B cell (primary cell): ENCODE measurements around the gene HLA-DQB1. TPM values are rescaled to one million over a fixed set of nuclear protein-coding genes. Genes with fewer than 3 reads are reported as not detected.

Source experiments
- ATAC-seq: fragments of 200-7000 bp; cut with Tn5 transposase; one replicate; pipeline ENCODE4 v1.10.0; 2021; ENCODE audit warnings: low read depth, mild to moderate bottlenecking, moderate number of reproducible peaks, moderate library complexity
- CTCF ChIA-PET: fragments of 350-600 bp; sonication (Branson Sonifier 250); formaldehyde crosslinking; loops from one replicate; lab custom pipeline; 2021; ENCODE audit warnings: antibody characterized with exemption, inconsistent platforms; lab: Charles Lee
- POLR2A ChIA-PET: fragments of 350-600 bp; sonication (Branson Sonifier 250); formaldehyde crosslinking; loops from one replicate; lab custom pipeline; 2021; ENCODE audit warnings: antibody characterized with exemption; lab: Charles Lee
- DNase-seq: peaks from one replicate; pipeline ENCODE4 v3.0.0; 2013
- H2AFZ ChIP-seq: 2 replicates; pipeline ENCODE4 v1.6.1; 2012; ENCODE audit warnings: mild to moderate bottlenecking, low read depth, low read length; ENCODE audit not compliant: insufficient read depth, poor library complexity, severe bottlenecking
- H3K27ac ChIP-seq, 2 donors: 1 replicate in 1 of 2; 2 replicates in 1 of 2; pipeline ENCODE4 v1.5.1; 2012 to 2013; ENCODE audit warnings: low read length in 2 of 2, mild to moderate bottlenecking in 2 of 2, moderate library complexity in 1 of 2
- H3K27me3 ChIP-seq, 4 experiments: fragments of 200-600 bp in 1 of 4; sonication (generic) in 1 of 4; replicated peaks in 1 of 4; 1 replicate in 2 of 4; 2 replicates in 2 of 4; pipeline versions ENCODE4 v1.6.1 to v1.7.0; 2013 to 2016; ENCODE audit warnings: low read length in 3 of 4, mild to moderate bottlenecking in 2 of 4, mixed read lengths in 1 of 4, moderate library complexity in 1 of 4; ENCODE audit not compliant: insufficient read depth in 4 of 4, control insufficient read depth in 3 of 4; ENCODE audit errors: control extremely low read depth in 1 of 4
- H3K36me3 ChIP-seq, 2 experiments: replicated peaks in 1 of 2; 1 replicate in 1 of 2; 2 replicates in 1 of 2; pipeline versions ENCODE4 v1.6.1 to v1.7.1; 2013; ENCODE audit warnings: low read length in 1 of 2; ENCODE audit not compliant: insufficient read depth in 2 of 2, control insufficient read depth in 1 of 2; ENCODE audit errors: control extremely low read depth in 1 of 2, extremely low read depth in 1 of 2
- H3K4me1 ChIP-seq, 2 donors: fragments of 200-600 bp in 1 of 2; sonication (generic) in 1 of 2; 1 replicate in 1 of 2; 2 replicates in 1 of 2; pipeline versions ENCODE4 v1.5.1 to v1.6.1; 2013 to 2017; ENCODE audit warnings: low read length in 2 of 2; ENCODE audit not compliant: control insufficient read depth in 2 of 2, insufficient read depth in 2 of 2
- H3K4me2 ChIP-seq: replicated peaks from 2 replicates; pipeline ENCODE3; 2012; ENCODE audit warnings: mild to moderate bottlenecking, low read depth, low read length; ENCODE audit not compliant: poor library complexity, severe bottlenecking
- H3K4me3 ChIP-seq, 5 experiments: fragments of 200-600 bp in 1 of 5; sonication (generic) in 1 of 5; 1 replicate in 3 of 5; 2 replicates in 2 of 5; pipeline versions ENCODE4 v1.5.1 to v1.7.0; 2011 to 2016; ENCODE audit warnings: low read length in 4 of 5, mild to moderate bottlenecking in 4 of 5, low read depth in 2 of 5, control low read depth in 1 of 5, moderate library complexity in 1 of 5; ENCODE audit not compliant: insufficient read depth in 1 of 5; ENCODE audit errors: control extremely low read depth in 1 of 5, extremely low read depth in 1 of 5
- H3K79me2 ChIP-seq: fragments of 200-600 bp; sonication (generic); one replicate; pipeline ENCODE4 v1.6.0; 2016; ENCODE audit warnings: low read length; ENCODE audit not compliant: control insufficient read depth, insufficient read depth
- H3K9ac ChIP-seq: fragments of 200-600 bp; sonication (generic); 2 replicates; pipeline ENCODE4 v1.6.1; 2017; ENCODE audit warnings: mild to moderate bottlenecking, low read length, moderate library complexity
- H3K9me3 ChIP-seq, 3 donors: one replicate each; pipeline versions ENCODE4 v1.6.1 to v1.7.1; 2013; ENCODE audit warnings: low read length in 2 of 3; ENCODE audit not compliant: control insufficient read depth in 2 of 3, insufficient read depth in 1 of 3; ENCODE audit errors: control extremely low read depth in 1 of 3
- H4K20me1 ChIP-seq: 2 replicates; pipeline ENCODE4 v1.6.0; 2012; ENCODE audit warnings: mild to moderate bottlenecking, low read length; ENCODE audit not compliant: insufficient read depth, control insufficient read depth, poor library complexity, severe bottlenecking
- H3K27ac Mint-ChIP-seq: one replicate; pipeline ENCODE4 v1.8.0; 2021; ENCODE audit warnings: mixed read lengths
- H3K27me3 Mint-ChIP-seq: one replicate; pipeline ENCODE4 v1.8.0; 2021; ENCODE audit warnings: mixed read lengths
- H3K4me1 Mint-ChIP-seq: one replicate; pipeline ENCODE4 v1.8.0; 2021; ENCODE audit warnings: mixed read lengths
- H3K4me3 Mint-ChIP-seq: one replicate; pipeline ENCODE4 v1.8.0; 2021; ENCODE audit warnings: mixed read lengths
- H3K9me3 Mint-ChIP-seq: one replicate; pipeline ENCODE4 v1.8.0; 2022; ENCODE audit warnings: mixed read lengths; ENCODE audit not compliant: insufficient read depth
- EZH2 ChIP-seq: IDR thresholded peaks from 2 replicates; pipeline ENCODE4 v1.6.1; 2012; ENCODE audit warnings: borderline replicate concordance, low read depth, mild to moderate bottlenecking, moderate library complexity, low read length; ENCODE audit not compliant: insufficient read depth, poor library complexity, severe bottlenecking
- WGBS: methylation state at CpG from one replicate; pipeline ENCODE4 v1.1.5; 2013; ENCODE audit warnings: missing lambda C conversion rate; ENCODE audit not compliant: insufficient coverage; 5-methylcytosine and 5-hydroxymethylcytosine counted together
- intact Hi-C: fragments of 100-400 bp; cut with micrococcal nuclease; formaldehyde crosslinking; loops from one replicate; pipeline ENCODE4 v1.10.0; 2022
- polyA plus RNA-seq: library from polyadenylated mRNA; depleted of rRNA; stranded (reverse); fragments of >200 nt; gene quantifications from 2 replicates; pipeline ENCODE4 v1.2.3, GENCODE V29; 2012
- total RNA-seq, 2 donors: library from RNA; stranded (reverse); fragments of 120-200 nt in 1 of 2; gene quantifications; 1 replicate in 1 of 2; 2 replicates in 1 of 2; pipeline versions ENCODE4 v1.2.3 to v1.2.4, GENCODE V29; 2013 to 2022
- TF ChIP-seq, protein P1 (sequence below): fragments of 200-600 bp; IDR thresholded peaks from one replicate; pipeline ENCODE4 v1.8.0; 2022; ENCODE audit warnings: antibody characterized with exemption, mild to moderate bottlenecking

Gene HLA-DQB1
- total and polyA plus RNA-seq, 2 donors (not counting 1 experiment from before 2014, with no cell fraction given) = 267 to 986 TPM

GRCh38 chr6:32621372-32621771, 45.1 kb downstream of the HLA-DQB1 start:
- intact Hi-C loops = loop anchor here (5.0 kb wide), 1 partner anchor 34 kb away; the partner anchor contains the start of gene HLA-DRB1
- Histone ChIP-seq H3K4me2 (no peak overlapping the region), H4K20me1 (no peaks in the 10 kb centered on the region), H3K27me3 (no peaks in the 10 kb centered on the region), H3K79me2 (peaks cover 21% of the 10 kb centered on the region), H3K36me3 (no peaks in the 10 kb centered on the region), H3K9ac (no peak overlapping the region), H2AFZ (no peak overlapping the region), H3K27ac (peak overlapping the region; percentile 97 to 99), H3K9me3 (peaks cover 3 to 14% (median 5%) of the 10 kb centered on the region in 3 donors), H3K4me1 (peaks cover 47 to 50% of the 10 kb centered on the region in 2 donors), H3K4me3 (no peak overlapping the region)
- no peaks in the 10 kb centered on the region for H3K27me3 Mint-ChIP-seq
- ChIA-PET CTCF (interaction anchor here (1.0 to 4.3 kb wide), 13 partner anchors 8 to 189 kb away, joined by 3 to 59 read pairs (median 7); partner anchors contain the start of gene HLA-DQA1), POLR2A (interaction anchor here (0.6 to 3.3 kb wide), 6 partner anchors 8 to 319 kb away, joined by 3 to 82 read pairs (median 14); partner anchors contain the start of gene HLA-DQA1)
- 89% methylated on average over 2 of the region's 3 CpGs for WGBS
- peaks cover 63% of the 10 kb centered on the region for H3K4me1 Mint-ChIP-seq
- peak overlapping the region; percentile 20 for H3K4me3 Mint-ChIP-seq
- TF ChIP-seq, protein P1, sequence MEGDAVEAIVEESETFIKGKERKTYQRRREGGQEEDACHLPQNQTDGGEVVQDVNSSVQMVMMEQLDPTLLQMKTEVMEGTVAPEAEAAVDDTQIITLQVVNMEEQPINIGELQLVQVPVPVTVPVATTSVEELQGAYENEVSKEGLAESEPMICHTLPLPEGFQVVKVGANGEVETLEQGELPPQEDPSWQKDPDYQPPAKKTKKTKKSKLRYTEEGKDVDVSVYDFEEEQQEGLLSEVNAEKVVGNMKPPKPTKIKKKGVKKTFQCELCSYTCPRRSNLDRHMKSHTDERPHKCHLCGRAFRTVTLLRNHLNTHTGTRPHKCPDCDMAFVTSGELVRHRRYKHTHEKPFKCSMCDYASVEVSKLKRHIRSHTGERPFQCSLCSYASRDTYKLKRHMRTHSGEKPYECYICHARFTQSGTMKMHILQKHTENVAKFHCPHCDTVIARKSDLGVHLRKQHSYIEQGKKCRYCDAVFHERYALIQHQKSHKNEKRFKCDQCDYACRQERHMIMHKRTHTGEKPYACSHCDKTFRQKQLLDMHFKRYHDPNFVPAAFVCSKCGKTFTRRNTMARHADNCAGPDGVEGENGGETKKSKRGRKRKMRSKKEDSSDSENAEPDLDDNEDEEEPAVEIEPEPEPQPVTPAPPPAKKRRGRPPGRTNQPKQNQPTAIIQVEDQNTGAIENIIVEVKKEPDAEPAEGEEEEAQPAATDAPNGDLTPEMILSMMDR = no peak
- no peak for TF ChIP-seq EZH2
- peaks cover 5% of the 10 kb centered on the region for H3K9me3 Mint-ChIP-seq
- DNase-seq (no peak), ATAC-seq (no peak)
- peak overlapping the region; percentile 88 for H3K27ac Mint-ChIP-seq

- peaks cover 63% of the 10 kb centered on the region for H3K4me1 Mint-ChIP-seq
- H3K9ac ChIP-seq = no peak overlapping the region
- H3K27ac Mint-ChIP-seq = peak overlapping the region; percentile 65
- no peak overlapping the region for H3K4me3 Mint-ChIP-seq
- H3K27ac ChIP-seq = peak overlapping the region in 1 of 2 donors; percentile 31
- no peaks in the 10 kb centered on the region for H3K36me3 ChIP-seq
- H2AFZ ChIP-seq = no peak overlapping the region
- ATAC-seq = no peak
- H3K27me3 ChIP-seq = no peaks in the 10 kb centered on the region
- no peaks in the 10 kb centered on the region for H3K27me3 Mint-ChIP-seq
- peaks cover 3 to 14% (median 5%) of the 10 kb centered on the region in 3 donors for H3K9me3 ChIP-seq
- H3K79me2 ChIP-seq = peaks cover 39% of the 10 kb centered on the region
- POLR2A ChIA-PET = interaction anchor here (0.9 to 1.0 kb wide), 3 partner anchors 8 to 18 kb away, joined by 3 read pairs; no protein-coding TSS in a partner anchor
- TF ChIP-seq, protein P1 = no peak
- H3K9me3 Mint-ChIP-seq = peaks cover 5% of the 10 kb centered on the region
- WGBS = no CpG with 5 or more reads among the region's 1 CpG
- CTCF ChIA-PET = no interaction called here
- no peak overlapping the region for H3K4me2 ChIP-seq
- intact Hi-C loops = no loop called here
- no peaks in the 10 kb centered on the region for H4K20me1 ChIP-seq
- H3K4me3 ChIP-seq = no peak overlapping the region
- peaks cover 35 to 40% of the 10 kb centered on the region in 2 donors for H3K4me1 ChIP-seq
- no peak for DNase-seq
These were observed 48.7 kb downstream of the HLA-DQB1 start for GRCh38 chr6:32617751-32618150.
